DND-41 (cell line): ENCODE results near the gene TCAP.

Source experiments
- ATAC-seq: fragments of 200-7000 bp; cut with Tn5 transposase; 3 replicates; pipeline ENCODE4 v1.9.1; 2021; ENCODE audit warnings: low read depth; ENCODE audit not compliant: insufficient read depth
- DNase-seq: peaks from one replicate; pipeline ENCODE4 v3.0.0-alpha.2; 2020
- H2AFZ ChIP-seq: 2 replicates; pipeline ENCODE4 v1.6.0; 2012; ENCODE audit warnings: low read depth, low read length
- H3K27ac ChIP-seq: 2 replicates; pipeline ENCODE4 v1.5.1; 2012; ENCODE audit warnings: low read length, inconsistent platforms
- H3K27me3 ChIP-seq: fragments of 200-600 bp; sonication (generic); 2 replicates; pipeline ENCODE4 v1.6.0; 2012; ENCODE audit warnings: low read length, mild to moderate bottlenecking, inconsistent platforms; ENCODE audit not compliant: insufficient read depth, poor library complexity
- H3K36me3 ChIP-seq: 2 replicates; pipeline ENCODE4 v1.5.1; 2012; ENCODE audit warnings: low read length, inconsistent platforms; ENCODE audit not compliant: insufficient read depth
- H3K4me1 ChIP-seq: 2 replicates; pipeline ENCODE4 v1.5.1; 2012; ENCODE audit warnings: mild to moderate bottlenecking, low read length; ENCODE audit not compliant: insufficient read depth
- H3K4me2 ChIP-seq: 2 replicates; pipeline ENCODE4 v1.6.0; 2012; ENCODE audit warnings: mild to moderate bottlenecking, moderate library complexity, low read length, inconsistent platforms; ENCODE audit not compliant: insufficient read depth
- H3K4me3 ChIP-seq, 2 experiments: fragments of 200-600 bp in 1 of 2; shearing (Covaris generic) in 1 of 2; 2 replicates each; pipeline ENCODE4 v1.5.1; 2012 to 2016; ENCODE audit warnings: inconsistent platforms in 2 of 2, low read length in 2 of 2, mild to moderate bottlenecking in 2 of 2, low read depth in 1 of 2, moderate library complexity in 1 of 2
- H3K79me2 ChIP-seq: 2 replicates; pipeline ENCODE4 v1.6.0; 2012; ENCODE audit warnings: low read length, inconsistent platforms; ENCODE audit not compliant: insufficient read depth
- H3K9ac ChIP-seq: 2 replicates; pipeline ENCODE4 v1.6.0; 2012; ENCODE audit warnings: low read depth, mild to moderate bottlenecking, inconsistent platforms, low read length, moderate library complexity
- H3K9me3 ChIP-seq: 2 replicates; pipeline ENCODE4 v1.5.1; 2012; ENCODE audit warnings: low read length, moderate library complexity, mild to moderate bottlenecking, inconsistent platforms; ENCODE audit not compliant: insufficient read depth, severe bottlenecking
- H4K20me1 ChIP-seq: 2 replicates; pipeline ENCODE4 v1.6.0; 2012; ENCODE audit warnings: low read length; ENCODE audit not compliant: insufficient read depth
- EZH2 ChIP-seq: IDR thresholded peaks from 3 replicates; pipeline ENCODE4 v1.6.1; 2012; ENCODE audit warnings: borderline replicate concordance, low read depth, mild to moderate bottlenecking, moderate library complexity, low read length, inconsistent platforms; ENCODE audit not compliant: severe bottlenecking
- TF ChIP-seq, protein P1 (sequence below): IDR thresholded peaks from 2 replicates; pipeline ENCODE4 v1.5.1; 2012; ENCODE audit warnings: borderline replicate concordance, low read length, moderate library complexity, mild to moderate bottlenecking; ENCODE audit not compliant: poor library complexity, severe bottlenecking; ENCODE audit errors: extremely low read depth

TCAP gene

DNA sequence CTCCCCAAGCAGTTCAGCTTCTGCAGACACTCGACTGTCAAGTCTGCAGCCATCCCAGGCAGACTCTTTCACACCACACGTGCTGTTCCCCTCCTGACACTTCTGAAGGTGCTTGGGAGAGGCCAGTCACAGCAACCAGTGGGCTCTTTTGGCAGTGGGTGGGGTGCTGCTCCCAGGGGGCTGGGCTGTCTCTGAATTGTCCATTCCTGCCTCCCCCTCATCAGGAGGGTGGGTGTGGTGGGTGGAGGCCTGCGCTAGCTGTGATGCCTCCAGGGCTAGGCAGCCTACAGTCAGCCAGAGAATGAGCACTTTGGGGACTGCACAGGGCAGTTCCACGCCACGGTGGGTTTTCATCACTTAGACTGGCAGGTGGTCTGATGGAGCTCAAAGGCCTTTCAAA is 17.9 kb upstream of the TCAP start:
- H3K27ac ChIP-seq = no peak overlapping the region
- H3K9ac ChIP-seq = no peak overlapping the region
- no peaks in the 10 kb centered on the region for H3K9me3 ChIP-seq
- no peaks in the 10 kb centered on the region for H3K27me3 ChIP-seq
- no peak overlapping the region for H2AFZ ChIP-seq
- no peaks in the 10 kb centered on the region for H3K36me3 ChIP-seq
- H3K79me2 ChIP-seq = peaks cover 61% of the 10 kb centered on the region
- no peak overlapping the region for H3K4me2 ChIP-seq
- peaks cover 58% of the 10 kb centered on the region for H4K20me1 ChIP-seq
- ATAC-seq (no peak), DNase-seq (no peak)
- H3K4me3 ChIP-seq = no peak overlapping the region
- H3K4me1 ChIP-seq = no peaks in the 10 kb centered on the region
- TF ChIP-seq, protein P1, sequence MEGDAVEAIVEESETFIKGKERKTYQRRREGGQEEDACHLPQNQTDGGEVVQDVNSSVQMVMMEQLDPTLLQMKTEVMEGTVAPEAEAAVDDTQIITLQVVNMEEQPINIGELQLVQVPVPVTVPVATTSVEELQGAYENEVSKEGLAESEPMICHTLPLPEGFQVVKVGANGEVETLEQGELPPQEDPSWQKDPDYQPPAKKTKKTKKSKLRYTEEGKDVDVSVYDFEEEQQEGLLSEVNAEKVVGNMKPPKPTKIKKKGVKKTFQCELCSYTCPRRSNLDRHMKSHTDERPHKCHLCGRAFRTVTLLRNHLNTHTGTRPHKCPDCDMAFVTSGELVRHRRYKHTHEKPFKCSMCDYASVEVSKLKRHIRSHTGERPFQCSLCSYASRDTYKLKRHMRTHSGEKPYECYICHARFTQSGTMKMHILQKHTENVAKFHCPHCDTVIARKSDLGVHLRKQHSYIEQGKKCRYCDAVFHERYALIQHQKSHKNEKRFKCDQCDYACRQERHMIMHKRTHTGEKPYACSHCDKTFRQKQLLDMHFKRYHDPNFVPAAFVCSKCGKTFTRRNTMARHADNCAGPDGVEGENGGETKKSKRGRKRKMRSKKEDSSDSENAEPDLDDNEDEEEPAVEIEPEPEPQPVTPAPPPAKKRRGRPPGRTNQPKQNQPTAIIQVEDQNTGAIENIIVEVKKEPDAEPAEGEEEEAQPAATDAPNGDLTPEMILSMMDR = no peak
- TF ChIP-seq EZH2 = no peak

DNA sequence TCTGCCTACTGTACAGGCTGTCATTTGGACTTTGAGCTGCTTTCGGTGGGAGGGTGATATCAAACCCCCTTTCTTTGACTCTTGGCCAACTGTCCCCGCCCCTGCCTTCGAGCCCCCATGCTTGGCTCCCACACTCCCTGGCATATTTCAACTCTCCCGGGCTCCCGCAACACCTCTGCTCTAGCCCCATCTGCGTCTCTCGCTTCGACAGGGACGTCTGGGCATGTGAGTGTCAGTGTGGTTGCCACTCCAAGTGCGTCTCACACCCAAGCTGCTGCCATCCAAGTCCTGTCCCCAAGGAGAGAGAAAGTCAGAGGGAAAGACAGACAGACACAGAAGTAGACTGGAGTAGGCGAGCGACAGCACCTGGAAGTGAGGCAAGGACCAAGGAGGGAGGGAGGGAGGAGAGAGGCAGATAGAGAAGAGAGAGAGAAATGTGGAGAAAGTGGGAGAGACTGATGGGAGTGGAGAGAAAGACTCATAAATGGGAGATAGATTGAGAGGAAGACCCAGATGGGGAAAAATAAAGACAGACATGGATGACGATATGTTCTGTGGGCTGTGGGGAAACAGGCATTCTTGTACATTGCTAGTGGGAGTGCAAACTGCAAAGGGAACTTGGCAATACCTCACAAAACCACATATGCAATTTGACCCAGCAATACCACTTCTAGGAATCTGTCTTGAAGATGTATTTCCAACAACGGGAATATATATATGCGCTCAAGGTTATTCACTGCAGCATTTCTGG is 16.4 kb upstream of the TCAP start:
- Histone ChIP-seq H4K20me1 (peaks cover 58% of the 10 kb centered on the region), H3K4me1 (no peaks in the 10 kb centered on the region), H3K9ac (no peak overlapping the region), H2AFZ (no peak overlapping the region), H3K79me2 (peaks cover 48% of the 10 kb centered on the region), H3K4me2 (no peak overlapping the region), H3K4me3 (no peak overlapping the region), H3K9me3 (no peaks in the 10 kb centered on the region), H3K27ac (no peak overlapping the region), H3K36me3 (peaks cover 4% of the 10 kb centered on the region; the same call in 1 of the 2 replicates), H3K27me3 (no peaks in the 10 kb centered on the region)
- DNase-seq (no peak), ATAC-seq (no peak)
- TF ChIP-seq, protein P1 = no peak
- no peak for TF ChIP-seq EZH2

DNA sequence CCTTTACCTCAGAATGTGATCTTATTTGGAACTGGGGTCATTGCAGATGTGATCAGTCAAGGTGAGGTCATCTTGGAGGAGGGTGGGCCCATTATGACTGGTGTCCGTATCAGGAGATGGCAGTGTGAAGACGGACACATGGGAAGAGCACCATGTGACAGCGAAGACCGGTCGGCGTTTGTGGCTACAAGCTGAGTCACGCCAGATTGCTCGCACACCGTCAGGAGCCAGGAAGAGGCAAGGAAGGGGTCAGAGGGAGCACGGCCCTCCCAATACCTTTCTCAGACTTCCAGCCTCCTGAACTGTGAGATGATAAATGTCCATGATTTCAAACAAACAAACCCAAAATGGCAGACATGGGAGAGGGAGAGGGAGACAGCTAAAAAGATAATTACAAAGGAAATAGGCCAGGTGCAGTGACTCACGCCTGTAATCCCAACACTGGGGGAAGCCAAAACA is 15.0 kb upstream of the TCAP start:
- Histone ChIP-seq H3K4me1 (no peaks in the 10 kb centered on the region), H3K9ac (no peak overlapping the region), H4K20me1 (peaks cover 58% of the 10 kb centered on the region), H3K36me3 (peaks cover 17% of the 10 kb centered on the region), H3K79me2 (peaks cover 45% of the 10 kb centered on the region), H3K9me3 (no peaks in the 10 kb centered on the region), H3K4me3 (no peak overlapping the region), H3K27ac (no peak overlapping the region), H3K27me3 (no peaks in the 10 kb centered on the region), H2AFZ (no peak overlapping the region), H3K4me2 (no peak overlapping the region)
- ATAC-seq (no peak), DNase-seq (no peak)
- TF ChIP-seq, protein P1 = no peak
- TF ChIP-seq EZH2 = no peak
